GM12878 (cell line): ENCODE measurements around the gene LIG3. TPM values are rescaled to one million over a fixed set of nuclear protein-coding genes. Genes with fewer than 3 reads are reported as not detected.

Source experiments
- CBX3 ChIP-seq: fragments of 200-600 bp; sonication (generic); IDR thresholded peaks from 2 replicates; pipeline ENCODE4 v1.6.1; 2016; ENCODE audit warnings: low read depth, borderline replicate concordance
- CREM ChIP-seq: IDR thresholded peaks from 2 replicates; pipeline ENCODE4 v1.6.1; 2014; ENCODE audit warnings: antibody characterized with exemption, low read depth
- ESRRA ChIP-seq: IDR thresholded peaks from 2 replicates; pipeline ENCODE4 v1.6.1; 2012; ENCODE audit warnings: mild to moderate bottlenecking, low read length, improper control_type of control experiment
- FOS ChIP-seq: IDR thresholded peaks from 3 replicates; pipeline ENCODE4 v1.6.1; 2011; ENCODE audit warnings: borderline replicate concordance; ENCODE audit not compliant: insufficient read length; ENCODE audit errors: extremely low read depth
- SP1 ChIP-seq: IDR thresholded peaks from one replicate; pipeline ENCODE4 v1.6.1; 2011; ENCODE audit warnings: low read depth, low read length
- WRNIP1 ChIP-seq: IDR thresholded peaks from 2 replicates; pipeline ENCODE4 v1.6.1; 2011; ENCODE audit warnings: low read depth, low read length, improper control_type of control experiment, borderline replicate concordance
- polyA plus RNA-seq, 11 experiments: library from polyadenylated mRNA; depleted of rRNA in 4 of 11; unstranded in 6 of 11; stranded (reverse) in 5 of 11; fragments of >200 nt; fragmentation: Nextera tagmentation in 4 of 11; fragmentation: Illumina TruSeq in 1 of 11; extraction: Ambion mirVana in 4 of 11; extraction: Trizol in 1 of 11; gene quantifications; 1 replicate in 1 of 11; 2 replicates in 10 of 11; pipeline versions ENCODE4 v1.2.1 to v1.2.3, GENCODE V29; 2011 to 2016; ENCODE audit warnings: inconsistent platforms in 2 of 11, missing spikeins in 2 of 11, low read depth in 1 of 11
- total RNA-seq, 4 experiments: library from RNA; depleted of rRNA in 3 of 4; stranded (reverse); fragments of >200 nt in 3 of 4; fragmentation: Illumina TruSeq in 1 of 4; extraction: Trizol in 1 of 4; gene quantifications; 2 replicates each; pipeline versions ENCODE4 v1.2.1 to v1.2.3, GENCODE V29; 2013 to 2021
- TF ChIP-seq, protein P1 (sequence below): fragments of 450-650 bp; IDR thresholded peaks from 2 replicates; pipeline ENCODE4 v1.6.1; 2017; ENCODE audit warnings: mild to moderate bottlenecking, moderate library complexity
- TF ChIP-seq, protein P2 (sequence below): IDR thresholded peaks from 2 replicates; pipeline ENCODE4 v1.6.1; 2011; ENCODE audit warnings: low read depth, mild to moderate bottlenecking, low read length, moderate library complexity, borderline replicate concordance; ENCODE audit errors: extremely low read depth
- TF ChIP-seq, protein P3 (sequence below): IDR thresholded peaks from 2 replicates; pipeline ENCODE4 v1.6.1; 2012; ENCODE audit warnings: low read length, inconsistent platforms
- TF ChIP-seq, protein P4 (sequence below): fragments of 450-650 bp; IDR thresholded peaks from 2 replicates; pipeline ENCODE4 v1.6.1; 2017; ENCODE audit warnings: mild to moderate bottlenecking
- TF ChIP-seq, protein P5 (sequence below): IDR thresholded peaks from 2 replicates; pipeline ENCODE4 v1.6.1; 2012; ENCODE audit warnings: low read depth, low read length, improper control_type of control experiment
- TF ChIP-seq, protein P6 (sequence below): IDR thresholded peaks from 2 replicates; pipeline ENCODE4 v1.6.1; 2011; ENCODE audit warnings: mild to moderate bottlenecking, low read depth, low read length, moderate library complexity; ENCODE audit not compliant: insufficient replicate concordance

LIG3 gene
- total and polyA plus RNA-seq, 10 of the 15 experiments (the other 5 are each of a cell fraction or from before 2014, with no cell fraction given), result 6.5 to 45.4 (median 31.0) TPM

DNA sequence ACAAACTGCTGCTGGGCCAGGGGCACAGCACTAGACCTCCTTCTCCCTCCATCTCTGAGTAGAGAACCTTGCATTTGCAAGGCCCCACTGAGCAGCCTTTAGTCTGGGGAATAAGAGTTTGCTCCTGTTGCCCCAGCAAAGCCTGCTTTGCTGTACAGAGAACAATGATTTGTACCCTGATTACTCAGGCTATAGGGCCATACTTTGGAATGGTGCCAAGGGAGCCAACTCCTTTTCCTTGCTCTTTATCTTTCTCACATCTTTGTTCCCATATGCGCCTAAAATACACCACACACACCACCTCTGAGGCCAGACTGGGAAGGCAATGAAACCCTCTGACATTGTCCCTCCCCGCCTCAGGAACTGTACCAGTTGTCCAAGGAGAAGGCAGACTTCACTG, 21.2 kb downstream of the LIG3 start (continued):
- TF ChIP-seq, protein P1, sequence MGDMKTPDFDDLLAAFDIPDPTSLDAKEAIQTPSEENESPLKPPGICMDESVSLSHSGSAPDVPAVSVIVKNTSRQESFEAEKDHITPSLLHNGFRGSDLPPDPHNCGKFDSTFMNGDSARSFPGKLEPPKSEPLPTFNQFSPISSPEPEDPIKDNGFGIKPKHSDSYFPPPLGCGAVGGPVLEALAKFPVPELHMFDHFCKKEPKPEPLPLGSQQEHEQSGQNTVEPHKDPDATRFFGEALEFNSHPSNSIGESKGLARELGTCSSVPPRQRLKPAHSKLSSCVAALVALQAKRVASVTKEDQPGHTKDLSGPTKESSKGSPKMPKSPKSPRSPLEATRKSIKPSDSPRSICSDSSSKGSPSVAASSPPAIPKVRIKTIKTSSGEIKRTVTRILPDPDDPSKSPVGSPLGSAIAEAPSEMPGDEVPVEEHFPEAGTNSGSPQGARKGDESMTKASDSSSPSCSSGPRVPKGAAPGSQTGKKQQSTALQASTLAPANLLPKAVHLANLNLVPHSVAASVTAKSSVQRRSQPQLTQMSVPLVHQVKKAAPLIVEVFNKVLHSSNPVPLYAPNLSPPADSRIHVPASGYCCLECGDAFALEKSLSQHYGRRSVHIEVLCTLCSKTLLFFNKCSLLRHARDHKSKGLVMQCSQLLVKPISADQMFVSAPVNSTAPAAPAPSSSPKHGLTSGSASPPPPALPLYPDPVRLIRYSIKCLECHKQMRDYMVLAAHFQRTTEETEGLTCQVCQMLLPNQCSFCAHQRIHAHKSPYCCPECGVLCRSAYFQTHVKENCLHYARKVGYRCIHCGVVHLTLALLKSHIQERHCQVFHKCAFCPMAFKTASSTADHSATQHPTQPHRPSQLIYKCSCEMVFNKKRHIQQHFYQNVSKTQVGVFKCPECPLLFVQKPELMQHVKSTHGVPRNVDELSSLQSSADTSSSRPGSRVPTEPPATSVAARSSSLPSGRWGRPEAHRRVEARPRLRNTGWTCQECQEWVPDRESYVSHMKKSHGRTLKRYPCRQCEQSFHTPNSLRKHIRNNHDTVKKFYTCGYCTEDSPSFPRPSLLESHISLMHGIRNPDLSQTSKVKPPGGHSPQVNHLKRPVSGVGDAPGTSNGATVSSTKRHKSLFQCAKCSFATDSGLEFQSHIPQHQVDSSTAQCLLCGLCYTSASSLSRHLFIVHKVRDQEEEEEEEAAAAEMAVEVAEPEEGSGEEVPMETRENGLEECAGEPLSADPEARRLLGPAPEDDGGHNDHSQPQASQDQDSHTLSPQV, result no peak
- TF ChIP-seq, protein P2, sequence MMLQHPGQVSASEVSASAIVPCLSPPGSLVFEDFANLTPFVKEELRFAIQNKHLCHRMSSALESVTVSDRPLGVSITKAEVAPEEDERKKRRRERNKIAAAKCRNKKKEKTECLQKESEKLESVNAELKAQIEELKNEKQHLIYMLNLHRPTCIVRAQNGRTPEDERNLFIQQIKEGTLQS, result no peak
- TF ChIP-seq, protein P3, sequence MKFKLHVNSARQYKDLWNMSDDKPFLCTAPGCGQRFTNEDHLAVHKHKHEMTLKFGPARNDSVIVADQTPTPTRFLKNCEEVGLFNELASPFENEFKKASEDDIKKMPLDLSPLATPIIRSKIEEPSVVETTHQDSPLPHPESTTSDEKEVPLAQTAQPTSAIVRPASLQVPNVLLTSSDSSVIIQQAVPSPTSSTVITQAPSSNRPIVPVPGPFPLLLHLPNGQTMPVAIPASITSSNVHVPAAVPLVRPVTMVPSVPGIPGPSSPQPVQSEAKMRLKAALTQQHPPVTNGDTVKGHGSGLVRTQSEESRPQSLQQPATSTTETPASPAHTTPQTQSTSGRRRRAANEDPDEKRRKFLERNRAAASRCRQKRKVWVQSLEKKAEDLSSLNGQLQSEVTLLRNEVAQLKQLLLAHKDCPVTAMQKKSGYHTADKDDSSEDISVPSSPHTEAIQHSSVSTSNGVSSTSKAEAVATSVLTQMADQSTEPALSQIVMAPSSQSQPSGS, result no peak
- TF ChIP-seq ESRRA (no peak), CBX3 (no peak), FOS (no peak), CREM (no peak), WRNIP1 (no peak), SP1 (no peak)
- TF ChIP-seq, protein P4, sequence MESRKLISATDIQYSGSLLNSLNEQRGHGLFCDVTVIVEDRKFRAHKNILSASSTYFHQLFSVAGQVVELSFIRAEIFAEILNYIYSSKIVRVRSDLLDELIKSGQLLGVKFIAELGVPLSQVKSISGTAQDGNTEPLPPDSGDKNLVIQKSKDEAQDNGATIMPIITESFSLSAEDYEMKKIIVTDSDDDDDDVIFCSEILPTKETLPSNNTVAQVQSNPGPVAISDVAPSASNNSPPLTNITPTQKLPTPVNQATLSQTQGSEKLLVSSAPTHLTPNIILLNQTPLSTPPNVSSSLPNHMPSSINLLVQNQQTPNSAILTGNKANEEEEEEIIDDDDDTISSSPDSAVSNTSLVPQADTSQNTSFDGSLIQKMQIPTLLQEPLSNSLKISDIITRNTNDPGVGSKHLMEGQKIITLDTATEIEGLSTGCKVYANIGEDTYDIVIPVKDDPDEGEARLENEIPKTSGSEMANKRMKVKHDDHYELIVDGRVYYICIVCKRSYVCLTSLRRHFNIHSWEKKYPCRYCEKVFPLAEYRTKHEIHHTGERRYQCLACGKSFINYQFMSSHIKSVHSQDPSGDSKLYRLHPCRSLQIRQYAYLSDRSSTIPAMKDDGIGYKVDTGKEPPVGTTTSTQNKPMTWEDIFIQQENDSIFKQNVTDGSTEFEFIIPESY, result no peak
- TF ChIP-seq, protein P5, sequence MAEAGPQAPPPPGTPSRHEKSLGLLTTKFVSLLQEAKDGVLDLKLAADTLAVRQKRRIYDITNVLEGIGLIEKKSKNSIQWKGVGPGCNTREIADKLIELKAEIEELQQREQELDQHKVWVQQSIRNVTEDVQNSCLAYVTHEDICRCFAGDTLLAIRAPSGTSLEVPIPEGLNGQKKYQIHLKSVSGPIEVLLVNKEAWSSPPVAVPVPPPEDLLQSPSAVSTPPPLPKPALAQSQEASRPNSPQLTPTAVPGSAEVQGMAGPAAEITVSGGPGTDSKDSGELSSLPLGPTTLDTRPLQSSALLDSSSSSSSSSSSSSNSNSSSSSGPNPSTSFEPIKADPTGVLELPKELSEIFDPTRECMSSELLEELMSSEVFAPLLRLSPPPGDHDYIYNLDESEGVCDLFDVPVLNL, result no peak
- TF ChIP-seq, protein P6, sequence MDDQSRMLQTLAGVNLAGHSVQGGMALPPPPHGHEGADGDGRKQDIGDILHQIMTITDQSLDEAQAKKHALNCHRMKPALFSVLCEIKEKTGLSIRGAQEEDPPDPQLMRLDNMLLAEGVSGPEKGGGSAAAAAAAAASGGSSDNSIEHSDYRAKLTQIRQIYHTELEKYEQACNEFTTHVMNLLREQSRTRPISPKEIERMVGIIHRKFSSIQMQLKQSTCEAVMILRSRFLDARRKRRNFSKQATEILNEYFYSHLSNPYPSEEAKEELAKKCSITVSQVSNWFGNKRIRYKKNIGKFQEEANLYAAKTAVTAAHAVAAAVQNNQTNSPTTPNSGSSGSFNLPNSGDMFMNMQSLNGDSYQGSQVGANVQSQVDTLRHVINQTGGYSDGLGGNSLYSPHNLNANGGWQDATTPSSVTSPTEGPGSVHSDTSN, result no peak
